Neuron (in vitro differentiated cells): ENCODE measurements around the gene FOXL1.

ENCODE experiments used
- H2AFZ ChIP-seq: one replicate; pipeline ENCODE4 v1.6.1; 2013; ENCODE audit warnings: low read depth, mild to moderate bottlenecking, inconsistent platforms, low read length, moderate library complexity
- H3K27me3 ChIP-seq: one replicate; pipeline ENCODE4 v1.6.1; 2013; ENCODE audit warnings: low read length; ENCODE audit not compliant: insufficient read depth
- H3K36me3 ChIP-seq: one replicate; pipeline ENCODE4 v1.6.1; 2013; ENCODE audit warnings: low read length; ENCODE audit not compliant: insufficient read depth
- H3K4me1 ChIP-seq: one replicate; pipeline ENCODE4 v1.6.1; 2013; ENCODE audit warnings: low read length; ENCODE audit not compliant: insufficient read depth
- H3K4me3 ChIP-seq: 2 replicates; pipeline ENCODE4 v1.5.1; 2013; ENCODE audit warnings: mild to moderate bottlenecking, low read length, moderate library complexity
- H3K9me3 ChIP-seq: one replicate; pipeline ENCODE4 v1.6.1; 2013; ENCODE audit warnings: low read length

The FOXL1 gene

DNA sequence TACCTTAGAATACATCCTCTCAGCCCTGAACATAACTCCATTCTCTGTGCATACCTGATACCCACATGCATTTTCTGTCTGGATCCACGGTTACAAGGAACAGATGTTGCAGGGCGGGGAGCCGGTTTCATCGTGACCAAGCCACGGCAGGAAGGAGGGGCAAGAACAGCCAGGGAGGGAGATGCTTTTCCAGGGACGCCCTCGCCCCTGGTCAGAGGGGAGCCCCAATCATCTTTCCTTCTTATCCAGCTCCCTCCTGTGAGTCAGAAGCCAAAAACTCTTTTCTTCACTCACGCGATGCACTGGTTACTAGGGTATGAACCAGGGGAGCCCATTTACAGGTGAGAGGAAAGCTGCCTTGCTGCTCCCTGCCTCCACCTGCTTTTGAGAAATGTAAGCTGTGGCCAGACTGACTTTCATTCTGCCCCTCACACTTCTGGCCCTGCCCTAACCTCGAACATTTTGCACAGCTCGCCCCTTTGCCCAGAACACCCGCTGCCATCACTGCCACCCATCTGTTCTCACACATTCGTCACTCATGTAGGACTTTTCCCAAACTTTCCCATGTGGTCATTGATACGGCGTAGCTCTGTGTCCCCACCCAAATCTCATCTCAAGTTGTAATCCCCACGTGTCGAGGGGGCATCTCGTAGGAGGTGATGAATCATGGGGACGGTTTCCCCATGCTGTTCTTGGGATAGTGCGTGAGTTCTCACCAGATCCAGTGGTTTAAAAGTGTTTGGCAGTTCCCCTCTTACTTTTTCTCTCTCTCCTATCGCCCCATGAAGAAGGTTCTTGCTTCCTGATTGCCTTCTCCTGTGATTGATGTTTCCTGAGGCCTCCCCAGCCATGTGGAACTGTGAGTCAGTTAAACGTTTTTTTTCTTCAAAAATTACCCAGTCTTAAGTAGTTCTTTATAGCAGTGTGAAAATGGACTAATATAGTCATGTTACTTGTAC lies 20.5 kb downstream of the FOXL1 start:
- H2AFZ ChIP-seq = no peak overlapping the region
- H3K9me3 ChIP-seq = no peaks in the 10 kb centered on the region
- H3K36me3 ChIP-seq = no peaks in the 10 kb centered on the region
- H3K4me3 ChIP-seq = no peak overlapping the region
- peaks cover 44% of the 10 kb centered on the region for H3K27me3 ChIP-seq
- H3K4me1 ChIP-seq = no peaks in the 10 kb centered on the region

DNA sequence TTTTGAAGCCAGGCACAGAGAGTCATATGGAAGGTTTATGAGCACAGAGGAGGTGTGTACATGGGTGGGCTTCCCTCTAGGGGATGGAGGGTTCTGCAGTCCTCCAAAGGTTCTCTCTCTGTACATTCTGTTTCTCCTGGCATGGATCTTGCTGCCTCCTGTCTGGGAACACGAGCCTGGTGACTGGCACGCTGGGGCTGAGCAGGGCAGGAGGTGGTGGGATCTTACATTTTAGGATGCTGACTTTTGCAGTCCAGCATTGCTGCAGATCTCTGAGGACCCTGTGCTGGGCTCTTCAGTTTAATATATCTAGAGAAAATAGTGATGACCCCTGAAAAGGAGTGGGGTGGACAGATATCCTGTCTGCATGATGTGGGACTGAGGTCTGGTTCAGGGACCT lies 23.0 kb downstream of the FOXL1 start:
- no peaks in the 10 kb centered on the region for H3K36me3 ChIP-seq
- H2AFZ ChIP-seq = no peak overlapping the region

GRCh38 chr16:86602521-86602920 lies 24.2 kb downstream of the FOXL1 start:
- no peaks in the 10 kb centered on the region for H3K4me1 ChIP-seq
- H3K9me3 ChIP-seq = no peaks in the 10 kb centered on the region
- H3K27me3 ChIP-seq = peaks cover 23% of the 10 kb centered on the region
- no peak overlapping the region for H3K4me3 ChIP-seq
- no peak overlapping the region for H2AFZ ChIP-seq
- H3K36me3 ChIP-seq = no peaks in the 10 kb centered on the region

More for the DNA sequence above, 23.0 kb downstream of the FOXL1 start:
- no peak overlapping the region for H3K4me3 ChIP-seq
- H3K27me3 ChIP-seq = peaks cover 30% of the 10 kb centered on the region
- H3K9me3 ChIP-seq = no peaks in the 10 kb centered on the region
- H3K4me1 ChIP-seq = no peaks in the 10 kb centered on the region

GRCh38 chr16:86604436-86605193 lies 26.3 kb downstream of the FOXL1 start:
- no peak overlapping the region for H2AFZ ChIP-seq
- H3K27me3 ChIP-seq = peaks cover 8% of the 10 kb centered on the region
- no peaks in the 10 kb centered on the region for H3K4me1 ChIP-seq
- no peaks in the 10 kb centered on the region for H3K36me3 ChIP-seq
- no peak overlapping the region for H3K4me3 ChIP-seq
- H3K9me3 ChIP-seq = no peaks in the 10 kb centered on the region

- Histone ChIP-seq H3K4me3 (no peak overlapping the region), H3K9me3 (no peaks in the 10 kb centered on the region), H2AFZ (no peak overlapping the region), H3K4me1 (no peaks in the 10 kb centered on the region), H3K36me3 (no peaks in the 10 kb centered on the region), H3K27me3 (peaks cover 8% of the 10 kb centered on the region)
These were observed 27.6 kb downstream of the FOXL1 start for GRCh38 chr16:86605950-86606349.

DNA sequence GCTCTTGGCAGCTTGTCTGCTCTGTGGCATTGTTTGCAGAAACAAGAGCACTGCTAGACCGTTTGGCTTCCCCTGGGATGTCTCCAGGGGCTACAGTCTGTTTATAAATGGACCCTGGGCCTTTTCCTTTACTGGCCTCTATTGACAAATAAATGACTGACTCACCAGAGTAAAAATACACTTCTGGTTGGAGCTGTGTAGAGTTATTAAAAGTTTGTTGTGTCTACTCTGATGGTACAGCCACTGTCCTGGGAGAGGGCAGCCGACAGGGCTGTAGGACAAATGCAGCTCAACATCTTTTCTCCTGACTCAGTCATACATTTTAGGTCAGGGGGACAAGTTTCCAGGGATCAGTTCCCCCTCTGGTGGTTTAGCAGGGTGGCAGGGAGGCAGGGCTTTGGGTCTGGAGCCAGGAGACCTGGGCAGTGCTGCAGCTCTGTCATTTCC lies 30.0 kb downstream of the FOXL1 start:
- Histone ChIP-seq H2AFZ (no peak overlapping the region), H3K9me3 (no peaks in the 10 kb centered on the region), H3K4me1 (no peaks in the 10 kb centered on the region), H3K4me3 (no peak overlapping the region), H3K27me3 (no peaks in the 10 kb centered on the region), H3K36me3 (no peaks in the 10 kb centered on the region)

DNA sequence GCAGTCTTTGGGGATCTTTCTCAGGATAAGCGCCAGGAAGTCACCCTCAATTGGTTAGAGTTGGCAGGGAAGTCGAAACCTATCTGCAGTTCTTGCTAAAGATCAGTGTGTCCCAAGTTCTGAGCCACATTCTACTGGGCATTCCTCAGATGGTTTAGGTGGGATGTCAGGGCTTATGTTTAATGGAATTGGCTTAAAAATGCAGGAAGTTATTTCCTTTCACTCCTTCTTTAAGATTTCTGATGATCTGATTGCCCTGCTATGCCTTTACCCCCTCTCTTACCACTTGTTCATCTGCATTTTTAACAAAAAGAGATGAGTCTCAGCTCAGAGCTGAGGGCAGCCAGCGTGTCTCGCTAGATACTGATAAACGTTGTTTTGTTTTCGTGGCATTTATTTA lies 30.8 kb downstream of the FOXL1 start:
- Histone ChIP-seq H3K9me3 (no peaks in the 10 kb centered on the region), H3K27me3 (no peaks in the 10 kb centered on the region), H3K36me3 (no peaks in the 10 kb centered on the region), H2AFZ (no peak overlapping the region), H3K4me3 (no peak overlapping the region), H3K4me1 (no peaks in the 10 kb centered on the region)

GRCh38 chr16:86609661-86610060 lies 31.3 kb downstream of the FOXL1 start:
- Histone ChIP-seq H3K9me3 (no peaks in the 10 kb centered on the region), H3K27me3 (no peaks in the 10 kb centered on the region), H2AFZ (no peak overlapping the region), H3K36me3 (no peaks in the 10 kb centered on the region), H3K4me3 (no peak overlapping the region), H3K4me1 (no peaks in the 10 kb centered on the region)

DNA sequence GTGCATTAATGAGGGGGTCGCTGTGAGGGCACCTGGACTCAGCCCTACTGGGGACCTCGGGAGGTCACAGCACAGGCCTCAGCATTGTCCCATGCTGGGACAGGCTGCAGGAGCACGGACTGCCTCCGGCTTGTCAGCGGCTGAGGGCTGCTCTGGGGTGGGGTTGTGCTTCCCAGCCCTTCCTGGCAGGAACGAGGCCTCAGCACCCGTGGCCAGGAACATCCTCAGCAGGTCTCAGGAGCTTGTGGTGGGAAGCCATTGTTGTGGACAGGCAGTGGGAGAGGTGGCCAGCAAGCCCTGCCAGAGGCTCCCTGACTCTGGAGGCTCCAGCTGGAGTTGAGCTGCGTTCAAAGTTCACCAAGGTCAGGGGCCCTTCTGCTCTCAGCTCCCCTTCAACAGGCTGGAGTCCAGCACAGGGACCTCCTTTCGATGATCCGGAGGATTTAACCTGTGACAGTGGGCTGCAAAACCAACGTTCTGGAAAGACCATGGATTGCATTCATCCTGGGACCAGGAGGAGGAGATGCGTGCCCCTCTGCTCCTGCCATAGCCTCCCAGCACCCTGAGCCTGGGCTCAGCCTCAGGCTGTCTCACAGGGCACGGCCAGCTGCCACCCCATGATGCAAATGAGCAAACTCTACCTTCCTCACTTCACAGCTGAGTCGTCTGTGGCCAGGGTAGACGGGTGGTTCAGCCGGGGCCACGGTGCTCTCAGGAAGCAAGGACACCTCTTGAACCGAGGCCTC lies 32.6 kb downstream of the FOXL1 start:
- Histone ChIP-seq H3K4me1 (no peaks in the 10 kb centered on the region), H2AFZ (no peak overlapping the region), H3K9me3 (no peaks in the 10 kb centered on the region), H3K4me3 (no peak overlapping the region), H3K36me3 (no peaks in the 10 kb centered on the region), H3K27me3 (no peaks in the 10 kb centered on the region)

DNA sequence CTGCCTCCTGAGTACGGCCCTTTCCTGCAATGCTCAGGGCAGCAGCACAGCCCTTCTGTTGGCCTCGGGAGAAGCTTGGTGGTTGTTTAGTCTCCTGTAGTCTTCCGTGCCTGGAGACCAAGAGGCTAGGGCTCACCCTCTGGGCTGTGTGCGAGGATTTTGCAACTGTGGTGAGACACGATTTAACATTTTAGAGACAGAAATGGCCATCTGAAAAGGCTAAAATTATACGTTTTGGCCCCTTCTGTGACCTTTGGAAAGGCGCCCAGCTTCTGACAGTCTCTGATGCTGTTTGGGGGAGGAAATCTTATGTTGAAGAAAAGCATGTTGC lies 33.1 kb downstream of the FOXL1 start:
- H2AFZ ChIP-seq = no peak overlapping the region
- H3K4me3 ChIP-seq = no peak overlapping the region
- no peaks in the 10 kb centered on the region for H3K4me1 ChIP-seq
- no peaks in the 10 kb centered on the region for H3K36me3 ChIP-seq
- H3K9me3 ChIP-seq = no peaks in the 10 kb centered on the region
- no peaks in the 10 kb centered on the region for H3K27me3 ChIP-seq

DNA sequence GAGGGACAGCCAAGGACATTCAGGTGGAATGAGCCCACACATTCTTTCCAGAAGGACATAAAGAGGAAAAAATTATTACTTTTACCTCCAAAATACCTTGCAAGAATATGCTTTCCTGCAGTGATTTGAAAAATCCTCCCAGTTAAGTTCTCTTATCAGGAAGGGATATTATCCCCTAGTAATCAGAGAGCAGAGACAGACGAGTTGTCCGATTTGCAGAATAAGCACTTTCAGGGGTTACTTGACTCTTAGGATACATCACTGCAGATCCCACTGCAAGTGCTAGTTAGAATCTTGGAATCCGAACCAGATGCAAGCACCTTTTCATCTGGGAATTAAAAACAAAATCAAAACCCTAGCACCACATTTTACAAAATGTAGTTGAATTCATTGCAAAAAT lies 33.6 kb downstream of the FOXL1 start:
- H3K4me1 ChIP-seq = no peaks in the 10 kb centered on the region
- no peak overlapping the region for H3K4me3 ChIP-seq
- no peaks in the 10 kb centered on the region for H3K27me3 ChIP-seq
- H3K36me3 ChIP-seq = no peaks in the 10 kb centered on the region
- no peaks in the 10 kb centered on the region for H3K9me3 ChIP-seq
- no peak overlapping the region for H2AFZ ChIP-seq

- Histone ChIP-seq H3K4me3 (no peak overlapping the region), H3K27me3 (no peaks in the 10 kb centered on the region), H3K36me3 (no peaks in the 10 kb centered on the region), H2AFZ (no peak overlapping the region), H3K4me1 (no peaks in the 10 kb centered on the region), H3K9me3 (no peaks in the 10 kb centered on the region)
These were observed 36.4 kb downstream of the FOXL1 start for GRCh38 chr16:86614699-86615098.

- no peak overlapping the region for H3K4me3 ChIP-seq
- H3K27me3 ChIP-seq = no peaks in the 10 kb centered on the region
- no peaks in the 10 kb centered on the region for H3K9me3 ChIP-seq
- no peaks in the 10 kb centered on the region for H3K36me3 ChIP-seq
- no peak overlapping the region for H2AFZ ChIP-seq
- no peaks in the 10 kb centered on the region for H3K4me1 ChIP-seq
These were observed 38.6 kb downstream of the FOXL1 start for GRCh38 chr16:86616906-86617305.
